NCI-H2196 (cell line): ENCODE measurements around the gene AKT1.
A peak's percentile ranks its signal among the peaks of the same experiment; 100 is the strongest.

Experiments
- DNase-seq: peaks from one replicate; lab custom pipeline; 2025; ENCODE audit not compliant: unreplicated experiment; lab: John Stamatoyannopoulos, UW

AKT1 gene

DNA sequence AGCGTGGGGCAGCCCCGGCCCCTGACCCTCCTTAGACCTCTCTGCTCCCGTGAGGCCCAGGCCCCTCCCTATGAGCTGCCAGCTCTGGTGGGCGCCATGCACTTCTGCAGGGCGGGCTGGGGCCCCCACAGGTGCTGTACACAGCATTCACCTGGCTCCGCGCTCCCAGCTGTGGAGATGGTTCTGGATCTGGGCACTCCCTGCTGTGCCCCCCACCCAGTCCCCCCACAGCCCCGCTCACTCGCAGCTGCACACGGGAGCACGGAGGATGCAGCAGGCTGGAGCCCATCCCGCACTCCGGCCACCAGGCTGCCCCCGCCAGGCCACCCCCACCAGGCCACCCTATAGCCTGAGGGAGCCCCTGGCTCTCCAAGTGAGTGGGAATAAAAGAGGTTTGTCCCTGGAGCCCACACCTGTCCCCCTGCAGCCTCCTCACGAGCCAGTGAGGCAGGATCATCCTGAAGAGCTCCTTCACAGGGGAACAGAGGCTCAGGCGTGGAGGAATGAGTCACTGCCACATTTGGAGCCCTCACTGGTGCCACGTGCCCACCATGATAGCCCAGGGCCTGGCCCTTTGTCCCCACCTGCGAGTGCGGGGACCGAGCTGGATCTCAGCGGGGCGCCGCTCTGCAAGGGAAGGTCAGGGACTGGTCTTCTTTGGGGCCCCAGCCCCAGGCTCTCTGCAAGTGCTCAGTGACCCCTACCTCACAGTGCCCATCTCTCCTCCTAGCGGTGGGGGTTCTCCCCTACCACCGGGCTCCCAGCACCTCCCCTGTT lies 69.6 kb downstream of the AKT1 start:
- no peak for DNase-seq

DNA sequence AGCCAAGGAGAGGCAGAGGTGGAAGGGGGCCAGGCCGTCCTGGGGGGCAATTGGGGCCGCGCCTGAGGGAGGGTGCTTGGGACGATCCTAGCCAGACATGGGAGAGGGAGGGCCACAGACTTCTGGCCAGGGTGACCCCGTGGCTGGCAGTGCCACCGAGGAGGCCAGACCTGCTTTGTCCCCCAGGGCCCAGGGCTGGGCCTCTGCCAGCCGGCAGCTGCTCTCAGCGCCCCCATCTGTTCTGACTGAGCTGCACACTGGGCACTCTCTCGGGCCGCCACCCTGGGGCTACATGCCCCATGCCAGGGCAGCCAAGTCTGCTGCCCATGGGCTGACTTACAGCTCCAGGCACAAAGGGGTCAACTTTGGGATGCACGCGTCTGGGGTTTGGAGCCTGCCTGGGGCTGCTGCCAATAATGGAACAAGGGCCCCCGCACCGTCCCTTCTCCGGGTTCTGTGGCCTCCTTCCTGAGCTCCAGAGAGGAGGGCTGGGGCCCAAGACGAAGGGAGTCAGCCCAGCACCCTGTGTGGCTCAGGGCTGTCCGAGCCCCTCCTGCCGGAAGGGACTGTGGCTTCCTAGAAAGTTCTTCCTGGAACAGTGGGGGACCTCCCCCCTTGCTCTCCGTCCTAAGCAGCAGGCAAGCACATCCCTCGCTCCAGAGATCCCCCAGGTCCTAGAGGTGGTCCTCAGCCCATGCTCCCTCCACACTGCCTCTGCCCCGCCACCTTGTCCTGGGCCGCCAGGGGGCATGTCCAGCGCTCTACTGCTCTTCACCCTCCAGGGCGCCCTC lies 70.4 kb downstream of the AKT1 start:
- DNase-seq, result peak; percentile 3

DNA sequence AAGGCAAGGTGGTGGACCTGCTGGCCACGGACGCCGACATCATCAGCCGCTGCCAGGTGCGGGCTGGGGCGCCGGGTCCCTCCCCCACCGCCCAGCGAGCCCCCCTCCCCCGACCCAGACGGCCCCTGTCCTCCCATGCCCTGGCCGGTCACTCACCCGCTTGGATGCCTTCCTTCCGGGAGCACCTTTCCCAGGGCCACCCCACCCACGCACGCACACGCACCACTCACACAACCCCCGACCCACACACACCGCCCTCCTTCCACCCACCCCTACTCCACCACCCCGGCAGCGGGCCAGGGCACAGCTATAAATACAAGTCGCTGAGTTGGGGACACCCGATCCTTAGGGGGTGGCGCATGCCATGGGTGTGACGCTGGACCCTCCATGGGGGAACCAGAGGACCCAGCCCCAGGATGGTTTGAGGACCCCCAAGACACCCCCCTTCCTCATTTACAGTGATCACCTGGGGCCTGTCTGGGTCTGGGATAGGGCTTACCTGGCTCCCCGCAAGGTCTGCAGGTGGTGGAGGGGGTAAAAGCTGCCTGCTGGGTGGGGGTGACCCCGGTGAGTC lies 71.1 kb downstream of the AKT1 start:
- DNase-seq, result no peak

DNA sequence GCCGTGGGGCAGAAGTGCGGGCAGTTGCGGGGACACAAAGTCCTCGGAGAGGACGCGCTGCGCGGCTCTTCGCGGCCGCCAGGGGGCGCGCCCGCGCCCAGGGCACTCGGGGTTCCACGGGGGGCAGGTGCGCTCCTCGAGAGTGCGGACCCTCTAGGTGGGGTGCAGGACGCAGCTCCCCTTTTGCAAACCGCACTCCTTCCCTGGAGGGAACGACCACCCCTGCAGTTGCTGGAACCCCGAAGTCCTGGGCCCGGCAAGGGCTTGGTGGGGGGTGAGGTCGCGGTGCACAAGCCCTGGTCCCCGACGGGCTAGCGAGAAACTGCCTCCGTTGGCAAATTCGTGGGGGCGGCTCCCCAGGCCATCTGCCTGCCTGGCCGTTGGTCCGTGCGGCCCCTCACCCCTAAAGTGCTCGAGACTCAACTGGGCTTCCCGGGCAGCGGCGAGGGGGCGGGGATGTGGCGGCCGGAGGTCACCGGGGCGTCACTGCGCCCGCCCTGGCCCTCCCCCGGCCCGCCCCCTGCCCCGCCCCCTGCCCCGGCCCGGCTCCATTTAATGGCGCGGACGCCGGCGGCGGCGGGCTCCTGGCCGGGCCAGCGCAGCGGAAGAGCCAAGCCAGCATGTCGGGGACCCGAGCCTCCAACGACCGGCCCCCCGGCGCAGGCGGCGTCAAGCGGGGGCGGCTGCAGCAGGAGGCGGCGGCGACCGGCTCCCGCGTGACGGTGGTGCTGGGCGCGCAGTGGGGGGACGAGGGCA lies 71.7 kb downstream of the AKT1 start, which contains the start of gene ADSS1:
Gene ADSS1, plus strand, starts transcription at position 579 of the 756 bp plus-strand sequence. Its CDS starts 42 bp downstream, at position 621.
- DNase-seq, result peak; percentile 46

DNA sequence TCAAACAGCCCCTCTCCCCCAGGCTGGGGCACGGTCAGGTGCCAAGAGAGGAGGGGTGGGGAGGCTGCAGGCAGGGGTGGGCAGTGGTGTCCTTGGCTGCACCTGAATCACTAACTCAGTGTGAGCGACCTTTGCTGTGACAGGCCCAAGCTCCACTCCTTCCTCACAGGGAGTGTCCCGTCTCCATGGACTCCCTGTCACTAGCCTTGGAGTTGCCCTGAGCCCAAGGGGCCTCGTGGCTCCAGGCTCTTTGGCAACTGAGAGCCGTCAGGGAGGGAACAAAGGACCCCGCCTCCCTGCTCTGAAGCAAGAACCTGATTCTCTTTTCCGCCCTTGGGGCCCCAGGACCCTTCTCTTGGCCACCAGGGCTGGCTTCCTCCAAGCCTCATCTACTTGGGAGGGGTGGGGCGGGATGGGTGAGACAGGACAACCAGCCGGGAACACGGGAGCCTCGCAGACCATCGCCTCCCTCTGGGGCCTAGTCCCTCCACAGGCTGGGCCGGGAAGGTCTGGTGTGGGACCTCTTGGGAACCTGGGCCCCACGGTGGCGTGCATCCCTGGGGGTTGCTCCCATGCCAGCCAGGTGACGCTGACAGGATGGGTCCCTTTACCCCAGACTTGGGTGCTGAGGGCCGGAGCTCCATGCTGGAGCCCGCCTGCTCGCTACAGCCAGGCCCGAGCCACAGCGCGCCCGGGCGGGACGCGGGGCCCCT lies 72.5 kb downstream of the AKT1 start:
- no peak for DNase-seq

DNA sequence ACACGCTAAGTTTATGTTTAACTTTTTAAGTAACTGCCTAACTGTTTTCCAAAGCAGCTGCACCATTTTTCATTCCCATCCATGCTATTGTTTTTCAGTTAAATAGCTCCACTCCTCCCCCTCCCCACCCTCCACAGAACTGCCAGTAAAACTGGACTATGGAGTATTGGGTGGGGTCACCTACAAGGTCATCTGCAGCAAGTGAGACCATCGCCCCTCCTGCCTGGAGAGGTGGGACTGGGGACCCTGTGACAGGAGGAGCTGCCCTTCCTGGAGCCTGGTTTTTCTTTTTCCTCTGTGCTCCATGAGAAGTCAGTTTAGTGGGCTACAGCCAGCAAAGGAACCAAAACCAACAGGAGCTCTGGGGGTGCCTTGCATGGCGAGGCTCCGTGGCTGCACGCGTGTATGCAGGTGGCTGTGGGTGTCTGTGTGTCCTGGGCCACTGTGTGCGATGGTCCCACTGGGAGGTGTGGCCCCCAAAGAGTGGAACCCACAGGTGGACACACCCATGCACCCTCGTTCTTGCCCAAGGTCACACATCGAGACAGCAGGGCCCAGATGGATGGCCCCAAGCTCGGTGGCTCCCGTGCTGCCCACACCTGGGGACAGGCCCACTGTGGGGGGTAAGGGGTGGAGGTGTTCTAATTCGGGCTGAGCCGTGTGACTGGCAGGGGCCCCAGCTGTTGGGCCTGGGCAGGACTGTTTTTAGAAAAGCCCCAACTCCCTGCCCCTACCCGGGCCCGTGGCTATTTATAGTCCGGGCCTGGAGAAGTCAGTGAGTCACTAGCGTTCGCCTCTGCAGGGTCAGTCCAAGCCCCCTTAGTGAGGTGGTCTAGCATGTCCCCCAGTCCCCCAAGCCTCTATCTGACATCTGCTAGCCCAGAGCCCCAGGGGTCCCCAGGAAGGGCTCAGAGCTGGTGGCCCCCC lies 73.8 kb downstream of the AKT1 start:
- no peak for DNase-seq
